HEK293 (cell line): Measurements from ENCODE around the gene TLE4.

ENCODE experiments used
- ZBTB7A ChIP-seq: fragments of 450-650 bp; formaldehyde crosslinking; IDR thresholded peaks from 2 replicates; pipeline ENCODE4 v1.5.1; 2016; ENCODE audit warnings: low read depth, missing biosample characterization, missing genetic modification characterization
- ZNF274 ChIP-seq, 2 experiments: fragments of 200-500 bp in 1 of 2; fragments of 450-650 bp in 1 of 2; sonication (Bioruptor generic) in 1 of 2; formaldehyde crosslinking in 1 of 2; IDR thresholded peaks; 2 replicates each; pipeline versions ENCODE4 v1.5.1 to v1.6.1; 2014 to 2016; ENCODE audit warnings: borderline replicate concordance in 1 of 2, inconsistent platforms in 1 of 2, low read length in 1 of 2, missing biosample characterization in 1 of 2, missing genetic modification characterization in 1 of 2
- ZNF391 ChIP-seq: fragments of 450-650 bp; formaldehyde crosslinking; IDR thresholded peaks from 2 replicates; pipeline ENCODE4 v1.5.1; 2016; ENCODE audit warnings: low read depth, missing biosample characterization, missing genetic modification characterization, borderline replicate concordance
- ZNF510 ChIP-seq: fragments of 450-650 bp; formaldehyde crosslinking; IDR thresholded peaks from 2 replicates; pipeline ENCODE4 v1.5.1; 2018; ENCODE audit warnings: mild to moderate bottlenecking, missing genetic modification characterization, missing biosample characterization; ENCODE audit not compliant: insufficient replicate concordance
- ZNF544 ChIP-seq: fragments of 450-650 bp; formaldehyde crosslinking; IDR thresholded peaks from 2 replicates; pipeline ENCODE4 v1.5.0; 2017; ENCODE audit warnings: missing biosample characterization, missing genetic modification characterization
- ZNF558 ChIP-seq: fragments of 450-650 bp; formaldehyde crosslinking; IDR thresholded peaks from 2 replicates; pipeline ENCODE4 v1.5.1; 2016; ENCODE audit warnings: missing biosample characterization, missing genetic modification characterization
- ZNF629 ChIP-seq: fragments of 450-650 bp; formaldehyde crosslinking; IDR thresholded peaks from 2 replicates; pipeline ENCODE4 v1.5.1; 2017; ENCODE audit warnings: missing biosample characterization, missing genetic modification characterization
- ZNF747 ChIP-seq: fragments of 450-650 bp; formaldehyde crosslinking; IDR thresholded peaks from 2 replicates; pipeline ENCODE4 v1.5.1; 2016; ENCODE audit warnings: missing biosample characterization, missing genetic modification characterization
- ZNF76 ChIP-seq: fragments of 450-650 bp; formaldehyde crosslinking; IDR thresholded peaks from 2 replicates; pipeline ENCODE4; 2016; ENCODE audit warnings: low read depth, missing biosample characterization, missing genetic modification characterization, borderline replicate concordance
- TF ChIP-seq, protein P1 (sequence below): fragments of 450-650 bp; formaldehyde crosslinking; IDR thresholded peaks from 2 replicates; pipeline ENCODE4 v1.5.1; 2016; ENCODE audit warnings: missing biosample characterization, missing genetic modification characterization
- TF ChIP-seq, protein P2 (sequence below): fragments of 450-650 bp; formaldehyde crosslinking; IDR thresholded peaks from 2 replicates; pipeline ENCODE4 v1.5.1; 2016; ENCODE audit warnings: missing biosample characterization, missing genetic modification characterization

DNA sequence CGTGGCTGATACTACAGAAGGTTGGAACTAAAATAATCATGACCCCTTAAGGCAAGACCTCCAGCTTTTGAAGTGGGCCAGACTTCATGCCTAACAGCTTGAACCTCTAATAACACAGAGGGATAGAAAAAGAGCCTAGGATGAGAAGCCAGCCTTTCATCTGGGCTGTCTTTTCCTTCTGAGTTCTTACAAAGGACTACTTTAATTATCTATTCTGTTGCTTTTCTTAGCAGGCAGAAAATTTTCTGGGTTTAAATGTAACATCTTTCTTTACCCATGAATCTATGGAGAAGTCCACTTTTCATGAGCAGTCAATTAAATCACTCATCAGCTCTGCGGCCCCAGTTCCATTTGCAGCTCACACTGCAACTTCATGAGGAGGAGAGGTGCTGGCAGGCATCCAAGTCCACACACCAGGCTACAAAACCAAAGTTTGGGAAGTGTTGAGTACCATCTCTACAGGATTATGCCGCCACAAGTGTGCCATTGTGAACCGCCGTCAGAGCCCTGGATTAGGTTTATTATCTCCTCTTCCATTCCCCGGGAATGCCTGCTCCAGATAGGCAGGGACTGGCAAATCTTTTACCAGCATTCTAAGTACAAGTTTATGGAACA lies 192.0 kb downstream of the TLE4 start:
- TF ChIP-seq, protein P1, sequence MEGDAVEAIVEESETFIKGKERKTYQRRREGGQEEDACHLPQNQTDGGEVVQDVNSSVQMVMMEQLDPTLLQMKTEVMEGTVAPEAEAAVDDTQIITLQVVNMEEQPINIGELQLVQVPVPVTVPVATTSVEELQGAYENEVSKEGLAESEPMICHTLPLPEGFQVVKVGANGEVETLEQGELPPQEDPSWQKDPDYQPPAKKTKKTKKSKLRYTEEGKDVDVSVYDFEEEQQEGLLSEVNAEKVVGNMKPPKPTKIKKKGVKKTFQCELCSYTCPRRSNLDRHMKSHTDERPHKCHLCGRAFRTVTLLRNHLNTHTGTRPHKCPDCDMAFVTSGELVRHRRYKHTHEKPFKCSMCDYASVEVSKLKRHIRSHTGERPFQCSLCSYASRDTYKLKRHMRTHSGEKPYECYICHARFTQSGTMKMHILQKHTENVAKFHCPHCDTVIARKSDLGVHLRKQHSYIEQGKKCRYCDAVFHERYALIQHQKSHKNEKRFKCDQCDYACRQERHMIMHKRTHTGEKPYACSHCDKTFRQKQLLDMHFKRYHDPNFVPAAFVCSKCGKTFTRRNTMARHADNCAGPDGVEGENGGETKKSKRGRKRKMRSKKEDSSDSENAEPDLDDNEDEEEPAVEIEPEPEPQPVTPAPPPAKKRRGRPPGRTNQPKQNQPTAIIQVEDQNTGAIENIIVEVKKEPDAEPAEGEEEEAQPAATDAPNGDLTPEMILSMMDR (tag by site-specific recombination): no peak
- TF ChIP-seq ZNF391 (no peak), ZNF558 (tag by site-specific recombination) (no peak), ZNF629 (no peak), ZNF274 (IDR thresholded peaks at IDR 0.05; ENCODE audit: low read length) (no peak), ZNF274 (tag by site-specific recombination; IDR thresholded peaks at IDR 0.05; ENCODE audit: borderline replicate concordance) (no peak), ZNF510 (no peak), ZNF747 (tag by site-specific recombination) (no peak), ZNF544 (no peak), ZBTB7A (tag by site-specific recombination) (no peak), ZNF76 (tag by site-specific recombination) (no peak)
- TF ChIP-seq, protein P2, sequence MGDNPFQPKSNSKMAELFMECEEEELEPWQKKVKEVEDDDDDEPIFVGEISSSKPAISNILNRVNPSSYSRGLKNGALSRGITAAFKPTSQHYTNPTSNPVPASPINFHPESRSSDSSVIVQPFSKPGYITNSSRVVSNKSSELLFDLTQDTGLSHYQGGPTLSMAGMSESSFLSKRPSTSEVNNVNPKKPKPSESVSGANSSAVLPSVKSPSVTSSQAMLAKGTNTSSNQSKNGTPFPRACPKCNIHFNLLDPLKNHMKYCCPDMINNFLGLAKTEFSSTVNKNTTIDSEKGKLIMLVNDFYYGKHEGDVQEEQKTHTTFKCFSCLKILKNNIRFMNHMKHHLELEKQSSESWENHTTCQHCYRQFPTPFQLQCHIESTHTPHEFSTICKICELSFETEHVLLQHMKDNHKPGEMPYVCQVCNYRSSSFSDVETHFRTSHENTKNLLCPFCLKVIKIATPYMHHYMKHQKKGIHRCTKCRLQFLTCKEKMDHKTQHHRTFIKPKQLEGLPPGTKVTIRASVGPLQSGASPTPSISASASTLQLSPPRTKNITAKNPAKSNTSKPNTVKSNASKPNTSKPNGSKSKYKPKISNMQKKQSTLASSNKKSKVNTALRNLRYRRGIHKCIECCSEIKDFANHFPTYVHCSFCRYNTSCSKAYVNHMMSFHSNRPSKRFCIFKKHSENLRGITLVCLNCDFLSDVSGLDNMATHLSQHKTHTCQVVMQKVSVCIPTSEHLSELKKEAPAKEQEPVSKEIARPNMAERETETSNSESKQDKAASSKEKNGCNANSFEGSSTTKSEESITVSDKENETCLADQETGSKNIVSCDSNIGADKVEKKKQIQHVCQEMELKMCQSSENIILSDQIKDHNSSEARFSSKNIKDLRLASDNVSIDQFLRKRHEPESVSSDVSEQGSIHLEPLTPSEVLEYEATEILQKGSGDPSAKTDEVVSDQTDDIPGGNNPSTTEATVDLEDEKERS (tag by site-specific recombination): no peak
